Gastroesophageal sphincter (tissue), 4 donors: Measurements from ENCODE around the gene ATP6V0A1. TPM values are rescaled to one million over a fixed set of nuclear protein-coding genes. Genes with fewer than 3 reads are reported as not detected.
A peak's percentile ranks its signal among the peaks of the same experiment; 100 is the strongest.

Source experiments
- ATAC-seq: fragments of 150-250 bp; one replicate; pipeline ENCODE4 v1.9.1; 2016; ENCODE audit warnings: mild to moderate bottlenecking, moderate library complexity
- H3K27ac ChIP-seq, 4 donors: fragments of 200-600 bp; sonication (generic) in 3 of 4; 1 replicate in 3 of 4; 2 replicates in 1 of 4; pipeline ENCODE4 v1.5.1; 2016 to 2019
- H3K27me3 ChIP-seq: fragments of 200-600 bp; sonication (generic); one replicate; pipeline ENCODE4 v1.5.1; 2019
- H3K36me3 ChIP-seq, 2 donors: fragments of 200-600 bp; sonication (generic); one replicate each; pipeline ENCODE4 v1.5.1; 2019; ENCODE audit warnings: control low read depth in 1 of 2
- H3K4me1 ChIP-seq, 3 donors: fragments of 200-600 bp; sonication (generic); 1 replicate in 2 of 3; 2 replicates in 1 of 3; pipeline ENCODE4 v1.5.1; 2016 to 2019; ENCODE audit warnings: control low read depth in 2 of 3
- H3K4me3 ChIP-seq, 2 donors: fragments of 200-600 bp; sonication (generic); one replicate each; pipeline ENCODE4 v1.5.1; 2019; ENCODE audit warnings: mild to moderate bottlenecking in 1 of 2, moderate library complexity in 1 of 2
- H3K9me3 ChIP-seq, 3 donors: fragments of 200-600 bp; sonication (generic); one replicate each; pipeline ENCODE4 v1.5.1; 2017 to 2019; ENCODE audit warnings: control low read depth in 2 of 3
- EP300 ChIP-seq: sonication (generic); formaldehyde crosslinking; IDR thresholded peaks from one replicate; pipeline ENCODE4 v1.6.1; 2017; ENCODE audit warnings: antibody characterized with exemption, mild to moderate bottlenecking
- POLR2A ChIP-seq, 2 donors: fragments of 450-650 bp; IDR thresholded peaks; one replicate each; pipeline ENCODE4 v1.6.1; 2017; ENCODE audit warnings: antibody characterized with exemption in 2 of 2, mild to moderate bottlenecking in 2 of 2, moderate library complexity in 1 of 2
- POLR2AphosphoS5 ChIP-seq: sonication (generic); formaldehyde crosslinking; IDR thresholded peaks from one replicate; pipeline ENCODE4 v1.6.1; 2017; ENCODE audit warnings: antibody characterized with exemption
- WGBS, 2 donors: methylation state at CpG; one replicate each; pipeline ENCODE4 v1.1.5; 2018; ENCODE audit warnings: low coverage in 1 of 2; 5-methylcytosine and 5-hydroxymethylcytosine counted together
- total RNA-seq, 4 donors: library from RNA; depleted of rRNA; stranded (reverse); fragments of >200 nt; gene quantifications; one replicate each; pipeline ENCODE4 v1.1.0, GENCODE V29; 2016
- TF ChIP-seq, protein P1 (sequence below), 4 experiments: fragments of 200-600 bp in 2 of 4; fragments of 450-650 bp in 2 of 4; sonication (generic) in 1 of 4; IDR thresholded peaks; one replicate each; pipeline ENCODE4 v1.5.1; 2017 to 2019; ENCODE audit warnings: antibody characterized with exemption in 4 of 4, mild to moderate bottlenecking in 2 of 4, moderate library complexity in 2 of 4

The ATP6V0A1 gene
- total RNA-seq, 4 donors from 2014 or later: 47.5 to 84.5 (median 65.4) TPM

DNA sequence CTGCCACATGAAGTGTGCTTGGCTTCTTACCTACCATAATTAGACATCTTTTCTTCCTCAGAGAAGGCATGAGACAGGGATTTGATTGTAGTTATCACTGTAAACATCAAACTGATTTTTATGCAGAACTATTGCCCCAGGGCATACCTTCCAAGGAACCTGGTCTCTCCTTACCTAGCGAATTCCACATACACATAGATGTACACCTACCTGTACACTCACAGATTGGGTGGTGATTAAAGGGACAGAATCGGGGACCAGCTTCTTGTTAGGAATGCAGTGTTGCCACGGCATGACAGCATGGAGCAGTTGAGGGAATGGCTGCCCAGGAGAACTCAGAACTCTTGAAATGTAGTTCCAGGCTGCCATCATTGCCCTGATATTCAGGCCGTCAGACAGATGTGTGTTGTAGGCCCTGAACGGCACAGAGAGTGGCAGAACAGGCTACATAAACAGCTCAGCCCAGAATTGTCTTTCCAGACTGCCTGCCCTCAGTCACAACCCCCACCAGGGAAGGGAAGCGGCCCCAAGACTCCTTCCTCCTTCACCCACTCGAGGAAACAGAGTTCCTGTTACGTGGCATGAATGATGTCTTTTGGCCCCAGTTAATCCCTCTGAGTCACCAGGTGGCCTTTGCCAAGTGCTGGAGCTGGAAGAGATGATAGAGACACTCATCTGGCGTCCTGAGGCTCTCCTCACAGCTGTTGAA, 59.5 kb downstream of the ATP6V0A1 start:
- Histone ChIP-seq H3K4me3 (no peak overlapping the region), H3K27me3 (no peaks in the 10 kb centered on the region), H3K36me3 (peaks cover 0 to 33% of the 10 kb centered on the region in 2 donors), H3K27ac (peak overlapping the region; percentile 90 to 98 (median 96)), H3K9me3 (no peaks in the 10 kb centered on the region), H3K4me1 (peaks cover 48 to 96% (median 66%) of the 10 kb centered on the region in 3 donors)
- TF ChIP-seq, protein P1, sequence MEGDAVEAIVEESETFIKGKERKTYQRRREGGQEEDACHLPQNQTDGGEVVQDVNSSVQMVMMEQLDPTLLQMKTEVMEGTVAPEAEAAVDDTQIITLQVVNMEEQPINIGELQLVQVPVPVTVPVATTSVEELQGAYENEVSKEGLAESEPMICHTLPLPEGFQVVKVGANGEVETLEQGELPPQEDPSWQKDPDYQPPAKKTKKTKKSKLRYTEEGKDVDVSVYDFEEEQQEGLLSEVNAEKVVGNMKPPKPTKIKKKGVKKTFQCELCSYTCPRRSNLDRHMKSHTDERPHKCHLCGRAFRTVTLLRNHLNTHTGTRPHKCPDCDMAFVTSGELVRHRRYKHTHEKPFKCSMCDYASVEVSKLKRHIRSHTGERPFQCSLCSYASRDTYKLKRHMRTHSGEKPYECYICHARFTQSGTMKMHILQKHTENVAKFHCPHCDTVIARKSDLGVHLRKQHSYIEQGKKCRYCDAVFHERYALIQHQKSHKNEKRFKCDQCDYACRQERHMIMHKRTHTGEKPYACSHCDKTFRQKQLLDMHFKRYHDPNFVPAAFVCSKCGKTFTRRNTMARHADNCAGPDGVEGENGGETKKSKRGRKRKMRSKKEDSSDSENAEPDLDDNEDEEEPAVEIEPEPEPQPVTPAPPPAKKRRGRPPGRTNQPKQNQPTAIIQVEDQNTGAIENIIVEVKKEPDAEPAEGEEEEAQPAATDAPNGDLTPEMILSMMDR (IDR thresholded peaks at IDR 0.05): peak in 1 of 4 experiments; percentile 4
- TF ChIP-seq POLR2AphosphoS5 (peak; percentile 98), EP300 (no peak), POLR2A (IDR thresholded peaks at IDR 0.05) (no peak)
- WGBS, 2 donors: 18 to 50% methylated on average over 3 to 7 of the region's 9 CpGs
- ATAC-seq: peak; percentile 61

DNA sequence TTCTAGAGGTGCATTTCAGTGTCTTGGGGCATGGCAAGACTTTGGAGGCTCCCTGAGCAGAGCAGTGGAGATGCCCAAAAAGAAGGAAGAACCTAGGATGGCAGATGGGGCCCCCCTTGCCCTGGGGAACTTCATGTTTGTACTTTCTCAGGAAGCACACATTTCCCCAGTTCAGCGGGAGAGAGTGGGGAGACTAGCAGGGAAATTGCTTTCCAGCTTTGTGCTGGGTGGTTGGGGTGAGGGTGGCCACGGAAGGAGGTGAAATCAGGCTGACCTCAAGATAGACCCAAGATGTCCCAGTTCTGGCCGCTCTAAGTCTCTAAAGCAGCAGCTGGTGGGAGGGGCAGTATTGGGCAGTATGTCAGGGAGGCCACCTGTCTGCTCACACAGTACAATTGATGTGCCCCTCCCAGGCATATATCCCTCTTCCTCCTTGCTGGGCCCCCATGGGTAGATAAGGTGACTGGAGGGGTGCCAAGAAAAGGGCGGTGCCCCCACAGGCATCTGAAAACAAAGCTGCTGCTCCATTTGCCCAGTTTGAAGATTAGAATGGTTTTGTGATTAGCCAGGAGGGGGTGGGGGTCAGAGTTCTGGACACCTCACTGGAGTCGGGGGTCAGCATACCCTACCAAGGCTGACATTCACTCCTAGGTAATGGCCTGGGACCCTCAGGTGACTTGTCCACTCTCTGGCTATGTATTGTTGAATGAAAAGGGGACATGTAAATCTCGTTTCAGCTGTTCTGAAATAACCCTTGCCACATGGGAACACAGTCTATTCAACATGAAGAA, 60.3 kb downstream of the ATP6V0A1 start:
- H3K27ac ChIP-seq: peak overlapping the region; percentile 90 to 98 (median 96)
- WGBS, 2 donors: 24% methylated on average over 5 of the region's 6 CpGs; no CpG with 5 or more reads in 1 of the 2 donors
- no peak for ATAC-seq
- peaks cover 48 to 96% (median 67%) of the 10 kb centered on the region in 3 donors for H3K4me1 ChIP-seq
- TF ChIP-seq POLR2A (IDR thresholded peaks at IDR 0.05) (no peak), POLR2AphosphoS5 (no peak), EP300 (no peak)
- TF ChIP-seq, protein P1 (IDR thresholded peaks at IDR 0.05): no peak
- H3K36me3 ChIP-seq: peaks cover 0 to 28% of the 10 kb centered on the region in 2 donors
- no peak overlapping the region for H3K4me3 ChIP-seq
- no peaks in the 10 kb centered on the region for H3K9me3 ChIP-seq
- no peaks in the 10 kb centered on the region for H3K27me3 ChIP-seq

- no peak for TF ChIP-seq EP300
- TF ChIP-seq, protein P1 (IDR thresholded peaks at IDR 0.05): peak in 2 of 4 experiments; percentile 47 to 50
- TF ChIP-seq POLR2AphosphoS5: peak; percentile 91
- TF ChIP-seq POLR2A (IDR thresholded peaks at IDR 0.05): no peak
- peak overlapping the region; percentile 90 to 98 (median 96) for H3K27ac ChIP-seq
- 6 to 40% methylated on average over 2 to 9 of the region's 12 CpGs for WGBS, 2 donors
- H3K27me3 ChIP-seq: no peaks in the 10 kb centered on the region
- no peaks in the 10 kb centered on the region for H3K9me3 ChIP-seq
- peaks cover 48 to 95% (median 68%) of the 10 kb centered on the region in 3 donors for H3K4me1 ChIP-seq
- no peak overlapping the region for H3K4me3 ChIP-seq
- peak; percentile 81 for ATAC-seq
- H3K36me3 ChIP-seq: peaks cover 0 to 20% of the 10 kb centered on the region in 2 donors
Observed at GRCh38 chr17:42519546-42520491, 61.1 kb downstream of the ATP6V0A1 start.

DNA sequence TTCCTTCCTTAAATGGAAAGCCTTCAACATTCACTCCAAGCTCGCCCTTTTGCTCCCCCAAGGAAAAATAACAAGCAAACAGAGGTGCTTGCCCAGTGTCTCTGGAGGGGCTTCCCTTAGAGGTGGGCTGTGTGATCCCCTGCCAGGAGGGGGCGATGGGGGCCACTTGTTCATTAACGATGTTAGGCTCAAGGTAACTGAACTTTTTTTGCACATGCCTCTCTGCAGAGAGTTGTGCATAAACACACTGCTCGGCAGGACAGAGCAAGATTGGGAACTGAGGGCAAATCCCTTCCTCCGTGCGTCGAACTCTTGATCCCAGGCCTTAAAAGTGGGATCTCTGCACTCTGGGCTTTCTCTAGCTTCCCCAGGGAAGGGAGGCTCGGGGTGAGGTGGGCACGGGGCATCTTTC, 61.9 kb downstream of the ATP6V0A1 start:
- Histone ChIP-seq H3K27ac (peak overlapping the region; percentile 90 to 98 (median 96)), H3K9me3 (no peaks in the 10 kb centered on the region), H3K4me3 (no peak overlapping the region), H3K27me3 (no peaks in the 10 kb centered on the region), H3K4me1 (peaks cover 48 to 99% (median 71%) of the 10 kb centered on the region in 3 donors), H3K36me3 (peaks cover 0 to 14% of the 10 kb centered on the region in 2 donors)
- ATAC-seq: no peak
- WGBS, 2 donors: 0 to 11% methylated on average over 3 to 4 of the region's 9 CpGs
- TF ChIP-seq POLR2AphosphoS5 (no peak), POLR2A (IDR thresholded peaks at IDR 0.05) (no peak), EP300 (no peak)
- TF ChIP-seq, protein P1 (IDR thresholded peaks at IDR 0.05): no peak
